HCT116 (cell line): Measurements from ENCODE around the gene CEP170B. TPM values are rescaled to one million over a fixed set of nuclear protein-coding genes. Genes with fewer than 3 reads are reported as not detected.

Source experiments
- ATAC-seq: fragments of 200-7000 bp; cut with Tn5 transposase; 2 replicates; pipeline ENCODE4 v1.9.1; 2020; ENCODE audit warnings: mild to moderate bottlenecking, moderate library complexity
- BruUV-seq: library from RNA; stranded (reverse); fragments of 400-500 nt; replicated peaks from 2 replicates; lab custom pipeline; 2021; lab: Mats Ljungman, UMichigan
- CTCF ChIA-PET: fragments of 300-600 bp; sonication (Branson Sonifier 250); formaldehyde crosslinking; loops from one replicate; lab custom pipeline; 2021; ENCODE audit warnings: antibody characterized with exemption; lab: Charles Lee
- POLR2A ChIA-PET: fragments of 300-600, 350-600 bp; sonication (Branson Sonifier 250); formaldehyde crosslinking; loops from one replicate; lab custom pipeline; 2021; ENCODE audit warnings: antibody characterized with exemption; lab: Charles Lee
- RAD21 ChIA-PET, 2 experiments: fragments of 300-600 bp; sonication (Branson Sonifier 250); formaldehyde crosslinking; loops; one replicate each; lab custom pipeline; 2023; ENCODE audit warnings: low total read pairs in 2 of 2; ENCODE audit not compliant: uncharacterized antibody in 2 of 2, unreplicated experiment in 2 of 2, low non-redundant PET in 1 of 2; lab: Charles Lee
- DNase-seq: peaks from one replicate; pipeline ENCODE4 v3.0.0-alpha.2; 2010; ENCODE audit warnings: low read depth, low spot score
- H2AFZ ChIP-seq: fragments of 200-600 bp; shearing (Covaris generic), sonication (generic); 2 replicates; pipeline ENCODE4 v1.6.1; 2017; ENCODE audit warnings: low read depth, mixed run types, mixed read lengths, antibody characterized with exemption, low read length; ENCODE audit not compliant: poor library complexity, severe bottlenecking
- H3K27ac ChIP-seq: 2 replicates; pipeline ENCODE4 v1.5.1; 2012; ENCODE audit warnings: low read depth, low read length
- H3K27me3 ChIP-seq: fragments of 200-600 bp; sonication (generic); 2 replicates; pipeline ENCODE4 v1.6.1; 2016; ENCODE audit warnings: mixed run types, low read length, mixed read lengths; ENCODE audit not compliant: insufficient read depth
- H3K36me3 ChIP-seq, 2 experiments: fragments of 200-500 bp in 1 of 2; fragments of 200-600 bp in 1 of 2; sonication (Bioruptor generic) in 1 of 2; sonication (generic) in 1 of 2; 2 replicates each; pipeline versions ENCODE4 v1.5.1 to v1.6.1; 2014 to 2016; ENCODE audit warnings: low read length in 2 of 2, inconsistent platforms in 1 of 2, mixed read lengths in 1 of 2, mixed run types in 1 of 2; ENCODE audit not compliant: insufficient read depth in 2 of 2, control insufficient read depth in 1 of 2
- H3K4me1 ChIP-seq, 2 experiments: fragments of 200-600 bp in 1 of 2; sonication (generic) in 1 of 2; 2 replicates each; pipeline versions ENCODE4 v1.5.1 to v1.6.1; 2012 to 2017; ENCODE audit warnings: low read length in 2 of 2, inconsistent platforms in 1 of 2, mild to moderate bottlenecking in 1 of 2, mixed read lengths in 1 of 2, mixed run types in 1 of 2, moderate library complexity in 1 of 2; ENCODE audit not compliant: insufficient read depth in 2 of 2, control insufficient read depth in 1 of 2
- H3K4me2 ChIP-seq: fragments of 200-600 bp; sonication (generic); 2 replicates; pipeline ENCODE4 v1.6.1; 2017; ENCODE audit warnings: mixed run types, low read length, mixed read lengths
- H3K4me3 ChIP-seq, 2 experiments: fragments of 200-600 bp in 1 of 2; sonication (generic) in 1 of 2; replicated peaks in 1 of 2; 2 replicates each; pipeline ENCODE4 v1.5.1; 2011 to 2016; ENCODE audit warnings: low read length in 2 of 2, control low read depth in 1 of 2, low read depth in 1 of 2, mild to moderate bottlenecking in 1 of 2, mixed read lengths in 1 of 2, mixed run types in 1 of 2
- H3K79me2 ChIP-seq: fragments of 200-600 bp; sonication (generic); 2 replicates; pipeline ENCODE4 v1.6.1; 2017; ENCODE audit warnings: mild to moderate bottlenecking, mixed run types, low read length, moderate library complexity, mixed read lengths; ENCODE audit not compliant: insufficient read depth
- H3K9ac ChIP-seq: fragments of 200-600 bp; sonication (generic); 2 replicates; pipeline ENCODE4 v1.6.1; 2016; ENCODE audit warnings: low read length, mixed read lengths
- H3K9me2 ChIP-seq: fragments of 200-600 bp; sonication (generic), shearing (Covaris generic); 2 replicates; pipeline ENCODE4 v1.6.1; 2017; ENCODE audit warnings: mixed run types, mild to moderate bottlenecking, moderate library complexity; ENCODE audit not compliant: insufficient read depth
- H3K9me3 ChIP-seq, 2 experiments: fragments of 200-500 bp in 1 of 2; fragments of 200-600 bp in 1 of 2; sonication (Bioruptor generic) in 1 of 2; sonication (generic) in 1 of 2; 2 replicates each; pipeline ENCODE4 v1.6.1; 2014 to 2017; ENCODE audit warnings: low read length in 2 of 2, mixed read lengths in 2 of 2, inconsistent platforms in 1 of 2, low read depth in 1 of 2, mild to moderate bottlenecking in 1 of 2, mixed run types in 1 of 2, moderate library complexity in 1 of 2; ENCODE audit not compliant: control insufficient read depth in 1 of 2, insufficient read depth in 1 of 2
- H4K20me1 ChIP-seq: fragments of 200-600 bp; sonication (generic), shearing (Covaris generic); 2 replicates; pipeline ENCODE4 v1.6.1; 2017; ENCODE audit warnings: mixed run types, mild to moderate bottlenecking, moderate library complexity; ENCODE audit not compliant: insufficient read depth
- ELF1 ChIP-seq: IDR thresholded peaks from 2 replicates; pipeline ENCODE4 v1.6.1; 2012; ENCODE audit warnings: low read depth, borderline replicate concordance
- EZH2phosphoT487 ChIP-seq: fragments of 200-600 bp; IDR thresholded peaks from 2 replicates; pipeline ENCODE4 v1.6.1; 2018; ENCODE audit warnings: antibody characterized with exemption, borderline replicate concordance
- JUND ChIP-seq: IDR thresholded peaks from 2 replicates; pipeline ENCODE4 v1.6.1; 2012
- MAX ChIP-seq: IDR thresholded peaks from 2 replicates; pipeline ENCODE4 v1.6.1; 2012
- POLR2A ChIP-seq: IDR thresholded peaks from 2 replicates; pipeline ENCODE4 v1.7.0; 2011; ENCODE audit warnings: borderline replicate concordance; ENCODE audit not compliant: insufficient read depth, insufficient read length; ENCODE audit errors: extremely low read depth
- REST ChIP-seq: IDR thresholded peaks from 2 replicates; pipeline ENCODE4 v1.6.1; 2012; ENCODE audit warnings: low read depth
- SP1 ChIP-seq: IDR thresholded peaks from 2 replicates; pipeline ENCODE4 v1.6.1; 2012; ENCODE audit warnings: low read depth
- SRF ChIP-seq: IDR thresholded peaks from 2 replicates; pipeline ENCODE4 v1.6.1; 2012; ENCODE audit warnings: low read depth
- YY1 ChIP-seq: IDR thresholded peaks from 2 replicates; pipeline ENCODE4 v1.6.1; 2011; ENCODE audit warnings: low read length, low read depth, moderate library complexity, mild to moderate bottlenecking; ENCODE audit not compliant: insufficient replicate concordance; ENCODE audit errors: extremely low read depth
- ZBTB33 ChIP-seq: IDR thresholded peaks from 2 replicates; pipeline ENCODE4 v1.6.1; 2011; ENCODE audit warnings: mild to moderate bottlenecking, low read length, moderate library complexity; ENCODE audit not compliant: insufficient replicate concordance; ENCODE audit errors: extremely low read depth
- intact Hi-C: fragments of 100-400 bp; cut with micrococcal nuclease; formaldehyde crosslinking; loops from 2 replicates; pipeline ENCODE4 v1.10.0; 2022
- total RNA-seq: library from RNA; stranded (reverse); gene quantifications from one replicate; pipeline ENCODE4 v1.2.1, GENCODE V29; 2021; ENCODE audit not compliant: unreplicated experiment
- TF ChIP-seq, protein P1 (sequence below): IDR thresholded peaks from 2 replicates; pipeline ENCODE4 v1.6.1; 2012

CEP170B gene
- total RNA-seq, 1 experiment from 2014 or later, result 45.9 TPM

DNA sequence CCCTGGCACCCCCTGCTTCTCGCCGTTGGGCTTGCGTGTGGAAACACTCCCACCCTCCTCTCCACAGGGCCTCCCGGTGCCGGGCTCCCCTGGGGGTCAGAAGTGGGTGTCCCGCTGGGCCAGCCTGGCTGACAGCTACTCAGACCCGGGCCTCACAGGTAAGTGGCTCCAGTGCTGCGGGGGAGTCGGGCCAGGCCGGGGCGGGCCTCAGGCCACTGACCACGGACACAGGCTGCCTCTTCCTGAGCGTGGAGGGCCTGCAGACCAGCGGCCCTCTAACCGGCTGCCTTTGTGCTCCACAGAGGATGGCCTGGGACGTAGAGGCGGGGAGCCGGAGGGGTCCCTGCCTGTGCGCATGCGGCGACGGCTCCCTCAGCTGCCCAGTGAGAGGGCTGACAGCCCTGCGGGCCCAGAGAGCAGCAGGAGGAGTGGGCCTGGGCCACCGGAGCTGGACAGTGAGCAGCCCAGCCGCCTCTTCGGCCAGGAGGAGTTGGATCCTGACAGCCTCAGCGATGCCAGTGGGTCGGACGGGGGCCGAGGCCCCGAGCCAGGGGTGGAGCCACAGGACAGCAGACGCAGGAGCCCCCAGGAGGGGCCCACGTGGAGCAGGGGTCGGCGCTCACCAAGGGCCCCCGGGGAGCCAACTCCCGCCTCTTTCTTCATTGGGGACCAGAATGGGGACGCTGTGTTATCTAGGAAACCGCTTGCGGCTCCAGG lies 21.1 kb downstream of the CEP170B start:
- Histone ChIP-seq H3K36me3 (peaks cover 3 to 24% of the 10 kb centered on the region in 2 experiments; a peak in 2 of 4 replicates), H3K4me3 (no peak overlapping the region), H3K9me2 (no peaks in the 10 kb centered on the region), H4K20me1 (no peaks in the 10 kb centered on the region), H2AFZ (no peak overlapping the region), H3K27ac (no peak overlapping the region), H3K79me2 (no peaks in the 10 kb centered on the region), H3K9ac (no peak overlapping the region), H3K9me3 (no peaks in the 10 kb centered on the region), H3K4me1 (peaks cover 12% of the 10 kb centered on the region in 2 experiments), H3K27me3 (no peaks in the 10 kb centered on the region), H3K4me2 (no peak overlapping the region)
- BruUV-seq, result no TSS peak
- ChIA-PET RAD21 (no interaction called here), POLR2A (no interaction called here), CTCF (no interaction called here)
- no peak for ATAC-seq
- intact Hi-C loops, result no loop called here
- no peak for TF ChIP-seq SP1
- no peak for DNase-seq

DNA sequence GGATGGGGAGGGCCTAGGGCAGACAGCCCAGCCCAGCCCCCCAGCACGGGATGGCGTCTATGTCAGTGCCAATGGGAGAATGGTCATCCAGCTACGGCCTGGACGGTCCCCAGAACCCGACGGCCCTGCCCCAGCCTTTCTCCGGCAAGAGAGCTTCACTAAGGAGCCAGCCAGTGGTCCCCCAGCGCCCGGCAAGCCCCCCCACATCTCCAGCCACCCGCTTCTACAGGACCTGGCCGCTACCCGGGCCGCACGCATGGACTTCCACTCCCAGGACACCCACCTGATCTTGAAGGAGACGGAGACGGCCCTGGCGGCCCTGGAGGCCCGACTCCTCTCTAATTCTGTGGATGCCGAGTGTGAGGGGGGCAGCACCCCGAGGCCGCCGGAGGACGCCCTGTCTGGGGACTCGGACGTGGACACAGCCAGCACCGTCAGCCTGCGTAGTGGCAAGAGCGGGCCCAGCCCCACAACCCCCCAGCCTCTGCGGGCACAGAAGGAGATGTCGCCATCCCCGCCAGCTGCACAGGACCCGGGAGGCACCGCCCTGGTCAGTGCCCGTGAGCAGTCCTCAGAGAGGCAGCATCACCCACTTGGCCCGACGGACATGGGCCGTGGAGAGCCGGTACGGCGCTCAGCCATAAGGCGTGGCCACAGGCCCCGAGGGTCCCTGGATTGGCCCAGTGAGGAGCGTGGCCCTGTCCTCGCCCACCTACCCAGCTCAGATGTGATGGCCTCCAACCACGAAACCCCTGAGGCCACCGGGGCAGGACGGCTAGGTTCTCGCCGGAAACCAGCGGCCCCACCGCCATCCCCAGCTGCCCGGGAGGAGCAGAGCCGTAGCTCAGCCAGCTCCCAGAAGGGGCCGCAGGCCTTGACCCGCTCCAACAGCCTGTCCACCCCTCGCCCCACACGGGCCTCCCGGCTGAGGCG lies 21.9 kb downstream of the CEP170B start:
- no peak overlapping the region for H2AFZ ChIP-seq
- no peak overlapping the region for H3K4me2 ChIP-seq
- ATAC-seq (no peak), DNase-seq (no peak)
- CTCF ChIA-PET, result no interaction called here
- TSS peak; percentile 41 for BruUV-seq
- no peaks in the 10 kb centered on the region for H3K9me2 ChIP-seq
- no peak overlapping the region for H3K4me3 ChIP-seq
- no peaks in the 10 kb centered on the region for H3K79me2 ChIP-seq
- RAD21 ChIA-PET, result no interaction called here
- no peak overlapping the region for H3K9ac ChIP-seq
- POLR2A ChIA-PET, result no interaction called here
- no peaks in the 10 kb centered on the region for H3K27me3 ChIP-seq
- H3K4me1 ChIP-seq, result peaks cover 8% of the 10 kb centered on the region in 2 experiments
- intact Hi-C loops, result no loop called here
- no peaks in the 10 kb centered on the region for H3K9me3 ChIP-seq
- no peak overlapping the region for H3K27ac ChIP-seq
- peaks cover 3 to 24% of the 10 kb centered on the region in 2 experiments; a peak in 2 of 4 replicates for H3K36me3 ChIP-seq
- H4K20me1 ChIP-seq, result no peaks in the 10 kb centered on the region
- no peak for TF ChIP-seq EZH2phosphoT487
- TF ChIP-seq REST, result no peak
- no peak for TF ChIP-seq MAX
- TF ChIP-seq SRF, result no peak
- no peak for TF ChIP-seq JUND
- TF ChIP-seq YY1, result no peak
- TF ChIP-seq ZBTB33, result no peak
- no peak for TF ChIP-seq ELF1
- TF ChIP-seq, protein P1, sequence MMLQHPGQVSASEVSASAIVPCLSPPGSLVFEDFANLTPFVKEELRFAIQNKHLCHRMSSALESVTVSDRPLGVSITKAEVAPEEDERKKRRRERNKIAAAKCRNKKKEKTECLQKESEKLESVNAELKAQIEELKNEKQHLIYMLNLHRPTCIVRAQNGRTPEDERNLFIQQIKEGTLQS, result no peak
- TF ChIP-seq POLR2A, result no peak
